Measurements from ENCODE around the gene GALNT1. TPM values are rescaled to one million over a fixed set of nuclear protein-coding genes. Genes with fewer than 3 reads are reported as not detected.

GALNT1 gene
- total and polyA plus RNA-seq, 8 donors, result 11.2 to 83.9 (median 13.8) TPM

DNA sequence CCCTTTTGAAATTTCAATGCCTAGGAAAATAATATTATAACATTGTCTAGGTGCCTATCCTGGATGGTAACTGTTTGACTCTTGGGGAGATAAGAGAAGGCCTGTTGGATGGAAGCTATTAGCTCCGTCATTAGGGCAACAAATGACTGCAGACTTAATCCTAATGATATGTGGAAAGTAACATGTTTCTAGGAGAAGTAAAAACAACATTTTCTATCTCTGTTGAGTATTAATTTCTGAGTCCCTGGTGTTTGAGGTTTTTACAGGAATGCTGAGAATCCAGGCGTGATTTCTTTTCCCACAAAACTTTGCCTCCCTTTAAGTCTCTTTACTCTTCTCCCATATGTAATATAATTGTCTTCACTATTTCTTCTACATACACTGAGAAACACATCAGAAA is 159.1 kb downstream of the GALNT1 start:
- no peak overlapping the region for H3K27ac ChIP-seq
- intact Hi-C loops (cut with DNase I; ENCODE audit: low total_unique reads), result no loop called here
- no peak overlapping the region for H3K4me3 ChIP-seq
- H3K36me3 ChIP-seq, result no peaks in the 10 kb centered on the region
- no peaks in the 10 kb centered on the region for H3K27me3 ChIP-seq
- no peaks in the 10 kb centered on the region for H3K4me1 ChIP-seq
- WGBS, 5 donors, result 76 to 89% (median 86%) methylated on average over 2 of the region's 2 CpGs
- no peak for DNase-seq
- TF ChIP-seq POLR2AphosphoS5 (IDR thresholded peaks at IDR 0.05), result no peak
- TF ChIP-seq, protein P1, sequence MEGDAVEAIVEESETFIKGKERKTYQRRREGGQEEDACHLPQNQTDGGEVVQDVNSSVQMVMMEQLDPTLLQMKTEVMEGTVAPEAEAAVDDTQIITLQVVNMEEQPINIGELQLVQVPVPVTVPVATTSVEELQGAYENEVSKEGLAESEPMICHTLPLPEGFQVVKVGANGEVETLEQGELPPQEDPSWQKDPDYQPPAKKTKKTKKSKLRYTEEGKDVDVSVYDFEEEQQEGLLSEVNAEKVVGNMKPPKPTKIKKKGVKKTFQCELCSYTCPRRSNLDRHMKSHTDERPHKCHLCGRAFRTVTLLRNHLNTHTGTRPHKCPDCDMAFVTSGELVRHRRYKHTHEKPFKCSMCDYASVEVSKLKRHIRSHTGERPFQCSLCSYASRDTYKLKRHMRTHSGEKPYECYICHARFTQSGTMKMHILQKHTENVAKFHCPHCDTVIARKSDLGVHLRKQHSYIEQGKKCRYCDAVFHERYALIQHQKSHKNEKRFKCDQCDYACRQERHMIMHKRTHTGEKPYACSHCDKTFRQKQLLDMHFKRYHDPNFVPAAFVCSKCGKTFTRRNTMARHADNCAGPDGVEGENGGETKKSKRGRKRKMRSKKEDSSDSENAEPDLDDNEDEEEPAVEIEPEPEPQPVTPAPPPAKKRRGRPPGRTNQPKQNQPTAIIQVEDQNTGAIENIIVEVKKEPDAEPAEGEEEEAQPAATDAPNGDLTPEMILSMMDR (IDR thresholded peaks at IDR 0.05), result no peak
- no peak for TF ChIP-seq EP300 (IDR thresholded peaks at IDR 0.05)
- TF ChIP-seq POLR2A (IDR thresholded peaks at IDR 0.05), result no peak
- H3K9me3 ChIP-seq, result peaks cover 0 to 4% (median 0%) of the 10 kb centered on the region in 4 donors

DNA sequence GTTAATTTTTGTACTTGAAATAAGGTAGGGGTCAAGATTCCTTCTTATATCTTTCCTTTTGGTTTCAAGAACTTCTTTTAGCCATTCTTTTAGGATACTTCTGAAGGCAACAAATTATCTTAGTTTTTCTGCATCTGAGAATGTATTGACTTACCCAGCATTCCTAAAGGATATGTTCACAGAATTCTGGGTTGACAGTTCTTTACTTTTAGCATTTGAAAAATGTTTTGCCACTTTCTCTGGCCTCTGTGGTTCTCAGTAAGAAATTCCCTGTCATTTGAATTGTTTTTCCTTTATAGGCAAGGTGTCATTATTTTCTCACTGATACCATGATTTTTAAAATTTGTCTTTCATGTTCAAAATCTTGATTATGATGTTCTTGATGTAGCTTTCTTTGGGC is 162.4 kb downstream of the GALNT1 start:
- TF ChIP-seq, protein P1 (IDR thresholded peaks at IDR 0.05), result no peak
- TF ChIP-seq EP300 (IDR thresholded peaks at IDR 0.05) (no peak), POLR2AphosphoS5 (IDR thresholded peaks at IDR 0.05) (no peak), POLR2A (IDR thresholded peaks at IDR 0.05) (no peak)
- intact Hi-C loops (cut with DNase I; ENCODE audit: low total_unique reads), result no loop called here
- peaks cover 0 to 4% (median 0%) of the 10 kb centered on the region in 4 donors for H3K9me3 ChIP-seq
- DNase-seq, result no peak
- H3K27me3 ChIP-seq, result peaks cover 0 to 5% (median 0%) of the 10 kb centered on the region in 3 donors
- H3K36me3 ChIP-seq, result no peaks in the 10 kb centered on the region
- H3K4me1 ChIP-seq, result no peaks in the 10 kb centered on the region
- no peak overlapping the region for H3K4me3 ChIP-seq
- no peak overlapping the region for H3K27ac ChIP-seq

DNA sequence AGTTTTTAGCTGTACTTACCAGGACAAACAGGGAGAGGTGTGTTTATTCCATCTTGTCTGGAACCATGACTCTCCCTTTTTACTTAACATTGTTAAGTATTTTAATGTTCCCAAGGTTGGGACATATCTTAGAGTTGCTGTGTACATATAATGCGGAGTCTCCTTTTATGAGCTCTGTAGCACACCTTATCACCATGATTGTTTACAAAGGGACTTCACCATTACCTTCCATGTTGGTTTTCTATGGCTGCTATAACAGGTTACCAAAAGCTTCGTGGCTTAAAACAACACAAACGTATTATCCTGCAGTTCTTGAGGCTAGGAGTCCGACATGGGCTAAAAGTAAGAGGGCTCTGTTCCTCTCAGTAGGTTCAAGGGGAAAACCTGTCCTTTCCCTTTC is 164.3 kb downstream of the GALNT1 start:
- intact Hi-C loops (cut with DNase I; ENCODE audit: low total_unique reads), result no loop called here
- TF ChIP-seq, protein P1 (IDR thresholded peaks at IDR 0.05), result no peak
- no peak for TF ChIP-seq POLR2A (IDR thresholded peaks at IDR 0.05)
- no peak for TF ChIP-seq EP300 (IDR thresholded peaks at IDR 0.05)
- TF ChIP-seq POLR2AphosphoS5 (IDR thresholded peaks at IDR 0.05), result no peak
- DNase-seq, result no peak
- Histone ChIP-seq H3K36me3 (no peaks in the 10 kb centered on the region), H3K27ac (no peak overlapping the region), H3K27me3 (peaks cover 0 to 5% (median 0%) of the 10 kb centered on the region in 3 donors), H3K4me3 (no peak overlapping the region), H3K4me1 (no peaks in the 10 kb centered on the region), H3K9me3 (peaks cover 0 to 4% (median 0%) of the 10 kb centered on the region in 4 donors)
- WGBS, 5 donors, result 42 to 62% (median 52%) methylated on average over 4 of the region's 4 CpGs

DNA sequence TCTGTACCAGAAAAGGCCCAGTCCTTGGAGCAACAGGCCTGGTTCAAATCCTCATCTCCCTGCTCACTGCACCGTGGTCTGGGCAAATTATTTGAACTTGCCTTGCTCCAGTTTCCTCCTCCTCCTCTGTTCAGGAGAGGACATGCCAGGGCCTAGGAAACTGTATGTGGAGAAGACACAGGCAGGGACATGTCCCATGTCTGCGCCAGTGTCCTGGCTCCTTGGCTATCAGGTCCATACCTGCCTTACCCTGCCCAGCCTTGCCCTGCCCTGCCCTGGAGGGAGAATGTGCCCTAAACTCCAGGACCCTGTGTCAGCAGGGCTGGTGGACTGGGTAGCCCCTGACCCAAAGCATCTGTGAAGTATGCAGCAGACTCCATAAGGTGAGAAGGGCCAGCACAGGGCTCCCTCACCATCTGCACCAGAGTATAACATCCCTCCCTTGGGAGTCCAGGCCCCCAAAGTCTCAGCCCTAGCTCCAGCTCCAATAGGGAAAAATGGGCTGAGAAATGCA is 165.3 kb downstream of the GALNT1 start:
- 88 to 93% (median 93%) methylated on average over 2 of the region's 2 CpGs for WGBS, 5 donors

More for the DNA sequence above, 165.3 kb downstream of the GALNT1 start:
- intact Hi-C loops (cut with DNase I; ENCODE audit: low total_unique reads), result no loop called here
- Histone ChIP-seq H3K36me3 (no peaks in the 10 kb centered on the region), H3K9me3 (peaks cover 0 to 4% (median 0%) of the 10 kb centered on the region in 4 donors), H3K4me1 (no peaks in the 10 kb centered on the region), H3K4me3 (no peak overlapping the region), H3K27ac (no peak overlapping the region), H3K27me3 (peaks cover 0 to 5% (median 0%) of the 10 kb centered on the region in 3 donors)
- TF ChIP-seq POLR2AphosphoS5 (IDR thresholded peaks at IDR 0.05) (no peak), EP300 (IDR thresholded peaks at IDR 0.05) (no peak), POLR2A (IDR thresholded peaks at IDR 0.05) (no peak)
- TF ChIP-seq, protein P1 (IDR thresholded peaks at IDR 0.05), result no peak
- DNase-seq, result no peak

All from stomach (tissue), 9 donors.